ENCODE results near the gene WDFY4.

Gene WDFY4

GRCh38 chr10:49025347-49025983 is 340.8 kb downstream of the WDFY4 start:
- TF ChIP-seq CTCF (IDR thresholded peaks at IDR 0.05; ENCODE audit: extremely low read depth, missing control alignments) = no peak
- no peak for DNase-seq (ENCODE audit: low spot score)

DNA sequence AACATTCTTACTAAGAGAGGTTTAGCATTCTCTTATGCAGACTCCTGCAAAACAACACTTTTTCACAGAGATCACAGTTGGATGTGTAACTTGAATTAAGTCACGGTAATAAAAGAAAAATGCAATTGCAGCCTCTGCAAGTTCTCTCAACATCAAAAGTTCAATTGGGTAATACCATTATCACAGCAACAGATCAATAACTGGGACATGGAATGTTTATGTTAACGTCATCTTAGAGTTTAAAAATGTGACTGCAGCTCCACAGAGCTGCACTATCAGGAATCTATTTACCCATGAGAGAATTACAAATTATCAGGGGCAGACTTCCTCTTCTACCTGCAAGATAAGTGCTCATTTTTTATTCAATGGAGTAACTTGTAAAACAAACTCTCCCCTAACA is 344.0 kb downstream of the WDFY4 start:
- no peak for DNase-seq (ENCODE audit: low spot score)
- TF ChIP-seq CTCF (IDR thresholded peaks at IDR 0.05; ENCODE audit: extremely low read depth, missing control alignments) = no peak

GRCh38 chr10:49029666-49030065 is 345.0 kb downstream of the WDFY4 start:
- TF ChIP-seq CTCF (IDR thresholded peaks at IDR 0.05; ENCODE audit: extremely low read depth, missing control alignments) = no peak
- DNase-seq (ENCODE audit: low spot score) = no peak

Data from GM20000 (cell line).